IPS-18c (cell line): ENCODE results near the gene PGBD5.

Experiments
- H3K4me3 ChIP-seq: 2 replicates; pipeline ENCODE4 v1.7.0; 2013; ENCODE audit warnings: low read depth, mild to moderate bottlenecking, low read length, moderate library complexity; ENCODE audit not compliant: insufficient read depth
- H3K9me3 ChIP-seq: one replicate; pipeline ENCODE4 v1.6.1; 2013; ENCODE audit warnings: mild to moderate bottlenecking, low read length, moderate library complexity; ENCODE audit not compliant: control insufficient read depth, insufficient read depth

Gene PGBD5

GRCh38 chr1:230368871-230369270 is 57.3 kb downstream of the PGBD5 start:
- no peak overlapping the region for H3K4me3 ChIP-seq
- H3K9me3 ChIP-seq = peaks cover 2% of the 10 kb centered on the region

- Histone ChIP-seq H3K4me3 (no peak overlapping the region), H3K9me3 (peaks cover 2% of the 10 kb centered on the region)
Observed at GRCh38 chr1:230368363-230368762, 57.8 kb downstream of the PGBD5 start.

GRCh38 chr1:230366504-230366915 is 59.6 kb downstream of the PGBD5 start:
- peaks cover 2% of the 10 kb centered on the region for H3K9me3 ChIP-seq
- H3K4me3 ChIP-seq = no peak overlapping the region

- Histone ChIP-seq H3K9me3 (peaks cover 2% of the 10 kb centered on the region), H3K4me3 (no peak overlapping the region)
Observed at GRCh38 chr1:230365723-230366307, 60.3 kb downstream of the PGBD5 start.

GRCh38 chr1:230362949-230363348 is 63.2 kb downstream of the PGBD5 start:
- Histone ChIP-seq H3K9me3 (peaks cover under 1% of the 10 kb centered on the region), H3K4me3 (no peak overlapping the region)

GRCh38 chr1:230361941-230362340 is 64.2 kb downstream of the PGBD5 start:
- H3K9me3 ChIP-seq = no peaks in the 10 kb centered on the region

GRCh38 chr1:230359992-230360668 is 66.0 kb downstream of the PGBD5 start:
- no peaks in the 10 kb centered on the region for H3K9me3 ChIP-seq
- no peak overlapping the region for H3K4me3 ChIP-seq

More at GRCh38 chr1:230361941-230362340, 64.2 kb downstream of the PGBD5 start:
- no peak overlapping the region for H3K4me3 ChIP-seq

- no peaks in the 10 kb centered on the region for H3K9me3 ChIP-seq
- no peak overlapping the region for H3K4me3 ChIP-seq
Observed at GRCh38 chr1:230356869-230357794, 69.0 kb downstream of the PGBD5 start.

- H3K9me3 ChIP-seq = no peaks in the 10 kb centered on the region
Observed at GRCh38 chr1:230356190-230356589, 69.9 kb downstream of the PGBD5 start.

GRCh38 chr1:230355594-230355993 is 70.5 kb downstream of the PGBD5 start:
- no peak overlapping the region for H3K4me3 ChIP-seq

More at GRCh38 chr1:230356190-230356589, 69.9 kb downstream of the PGBD5 start:
- no peak overlapping the region for H3K4me3 ChIP-seq

GRCh38 chr1:230355128-230355527 is 71.0 kb downstream of the PGBD5 start:
- Histone ChIP-seq H3K9me3 (no peaks in the 10 kb centered on the region), H3K4me3 (no peak overlapping the region)

More at GRCh38 chr1:230355594-230355993, 70.5 kb downstream of the PGBD5 start:
- no peaks in the 10 kb centered on the region for H3K9me3 ChIP-seq

GRCh38 chr1:230354005-230354404 is 72.1 kb downstream of the PGBD5 start:
- no peaks in the 10 kb centered on the region for H3K9me3 ChIP-seq
- no peak overlapping the region for H3K4me3 ChIP-seq

- Histone ChIP-seq H3K9me3 (no peaks in the 10 kb centered on the region), H3K4me3 (no peak overlapping the region)
Observed at GRCh38 chr1:230352537-230352936, 73.6 kb downstream of the PGBD5 start.

GRCh38 chr1:230351983-230352382 is 74.1 kb downstream of the PGBD5 start:
- no peaks in the 10 kb centered on the region for H3K9me3 ChIP-seq
- no peak overlapping the region for H3K4me3 ChIP-seq

- Histone ChIP-seq H3K9me3 (no peaks in the 10 kb centered on the region), H3K4me3 (no peak overlapping the region)
Observed at GRCh38 chr1:230351514-230351913, 74.6 kb downstream of the PGBD5 start.

- no peaks in the 10 kb centered on the region for H3K9me3 ChIP-seq
- no peak overlapping the region for H3K4me3 ChIP-seq
Observed at GRCh38 chr1:230350208-230350921, 75.8 kb downstream of the PGBD5 start.

GRCh38 chr1:230349020-230349393 is 77.1 kb downstream of the PGBD5 start:
- H3K9me3 ChIP-seq = no peaks in the 10 kb centered on the region
- H3K4me3 ChIP-seq = no peak overlapping the region
